Heart right ventricle (tissue), 16 donors: ENCODE results near the gene TMEM222. TPM values are rescaled to one million over a fixed set of nuclear protein-coding genes. Genes with fewer than 3 reads are reported as not detected.

ENCODE experiments used
- ATAC-seq, 8 donors: fragments of 200-7000 bp; cut with Tn5 transposase; one replicate each; pipeline ENCODE4 v1.9.1; 2020; ENCODE audit warnings: mild to moderate bottlenecking in 8 of 8, moderate library complexity in 8 of 8, moderate number of reproducible peaks in 1 of 8
- DNase-seq, 2 donors: peaks; one replicate each; pipeline ENCODE4 v3.0.0-alpha.2; 2020
- H3K27ac ChIP-seq, 10 donors: fragments of 200-600 bp; sonication (generic) in 2 of 10; one replicate each; pipeline versions ENCODE4 v1.5.0 to v1.8.0; 2020 to 2022; ENCODE audit warnings: mild to moderate bottlenecking in 3 of 10
- H3K27me3 ChIP-seq, 7 donors: fragments of 200-600 bp; one replicate each; pipeline ENCODE4 v1.8.0; 2021 to 2022; ENCODE audit warnings: mild to moderate bottlenecking in 2 of 7
- H3K36me3 ChIP-seq, 9 donors: fragments of 200-600 bp; sonication (generic) in 1 of 9; one replicate each; pipeline versions ENCODE4 v1.5.0 to v1.8.0; 2020 to 2022; ENCODE audit warnings: mild to moderate bottlenecking in 2 of 9
- H3K4me1 ChIP-seq, 9 donors: fragments of 200-600 bp; sonication (generic) in 1 of 9; one replicate each; pipeline versions ENCODE4 v1.5.0 to v1.8.0; 2020 to 2022; ENCODE audit warnings: mild to moderate bottlenecking in 4 of 9
- H3K4me3 ChIP-seq, 10 donors: fragments of 200-600 bp; sonication (generic) in 2 of 10; one replicate each; pipeline versions ENCODE4 v1.5.0 to v1.8.0; 2020 to 2022; ENCODE audit warnings: mild to moderate bottlenecking in 7 of 10, moderate library complexity in 2 of 10
- H3K9me3 ChIP-seq, 11 donors: fragments of 200-600 bp in 10 of 11; sonication (generic) in 2 of 11; one replicate each; pipeline versions ENCODE4 v1.5.0 to v1.8.0; 2013 to 2022; ENCODE audit warnings: mild to moderate bottlenecking in 2 of 11, control low read depth in 1 of 11, moderate library complexity in 1 of 11
- WGBS, 2 donors: extraction: QIAGEN DNeasy Blood & Tissue Kit; methylation state at CpG; one replicate each; pipeline ENCODE4 v1.1.7; 2013; ENCODE audit warnings: inconsistent platforms in 1 of 2; 5-methylcytosine and 5-hydroxymethylcytosine counted together
- intact Hi-C, 10 donors: fragments of 100-400 bp; cut with DNase I; formaldehyde crosslinking; loops; one replicate each; pipeline versions ENCODE4 v1.11.1 to v1.14.2; 2022
- polyA plus RNA-seq, 2 donors: library from polyadenylated mRNA; stranded (reverse); fragments of 200-250 nt; gene quantifications; one replicate each; pipeline ENCODE4 v1.2.3, GENCODE V29; 2013
- total RNA-seq, 10 donors: library from RNA; stranded (reverse); fragmentation: NEBNext Ultra II Directional in 3 of 10; extraction: Animal tissue kit (Norgen Biotek cat#: 25700) in 3 of 10; gene quantifications; one replicate each; pipeline versions ENCODE4 v1.2.1 to v1.2.4, GENCODE V29; 2021 to 2023
- TF ChIP-seq, protein P1 (sequence below), 9 donors: fragments of 200-600 bp; sonication (generic) in 2 of 9; IDR thresholded peaks; one replicate each; pipeline versions ENCODE4 v1.5.0 to v1.8.0; 2021 to 2022; ENCODE audit warnings: antibody characterized with exemption in 9 of 9, mild to moderate bottlenecking in 5 of 9, moderate library complexity in 1 of 9
- donor health status: Arrhythmogenic right ventricular cardiomyopathy.
- donor health status: ischemic (EF 13 %, LVEDD 7.1; RV severe dilation, severe dysfunction).
- donor health status: healthy with polysubstance abuse.
- donor health status: DM: no; HTN: yes; CAD: no.
- donor health status: DM: no; HTN: no; CAD: no.
- donor health status: ischemic (EF 25% LVEDD 6.9; RV normal size, moderate dysfunction).
- donor health status: ischemic (EF 25% LVEDD 5.7; RV mildly dilated, moderate dysfunction).
- donor health status: healthy.
- donor health status: DM: yes; HTN: yes; CAD: no.
- donor health status: Ischemic cardiomyopathy.
- donor health status: ischemic (EF 35%, LVEDD 5.7; RV mildly dilated, moderate dysfunction).
- donor health status: nonischemic (EF 11% LVEDD 7.7; RV severe dilation, severe dysfunction).
- donor health status: DM: yes; HTN: yes; CAD: no.
- donor health status: PGD.
- donor health status: ischemic (EF 29% LVEDD 5.4; RV normal size, mild dysfunction).
- donor health status: nonischemic (EF 23%, LVEDD 6.1; RV moderate dilation, normal function).

The TMEM222 gene
- total and polyA plus RNA-seq, 12 donors, result 24.1 to 47.2 (median 26.9) TPM

DNA sequence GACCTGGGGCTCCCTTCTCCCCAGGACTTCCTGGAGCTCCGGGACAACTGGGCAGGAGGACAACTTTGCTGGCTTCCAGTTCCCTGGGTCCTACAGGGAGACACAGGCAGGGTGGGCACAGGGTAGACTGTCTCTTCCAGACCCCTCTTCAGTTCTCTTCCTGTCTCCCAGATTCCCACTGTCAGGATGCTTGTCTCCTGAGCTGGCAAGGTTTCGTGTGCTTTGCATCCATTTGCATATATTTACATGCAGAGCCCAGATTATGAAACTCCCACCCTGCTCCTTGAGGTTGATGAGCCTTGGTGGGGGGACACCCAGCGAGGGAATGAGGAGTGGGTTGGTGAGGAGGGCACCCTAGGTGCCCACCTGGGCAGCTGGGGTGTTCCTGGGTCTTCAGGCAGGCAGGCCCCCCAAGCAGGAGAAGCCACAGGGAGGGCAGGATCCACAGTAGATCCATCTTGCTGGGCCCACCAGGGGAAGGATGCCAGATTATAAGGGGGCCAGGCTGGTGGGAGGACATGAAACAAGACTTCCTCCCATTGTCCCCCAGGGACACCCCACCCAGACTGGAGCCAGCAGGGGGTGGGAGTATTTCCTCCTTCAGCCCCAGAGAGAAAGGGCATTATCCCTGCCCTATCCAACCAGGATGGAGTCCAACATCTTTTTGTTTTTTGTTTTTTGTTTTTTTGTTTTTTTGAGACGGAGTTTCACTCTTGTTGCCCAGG is 52.6 kb downstream of the TMEM222 start, which contains the start of gene FCN3:
TSS of gene FCN3 (minus strand) at position 463 of the 725 bp plus-strand sequence. CDS start at position 457, 6 bp downstream.
- WGBS, 2 donors, result 67 to 69% methylated on average over 4 of the region's 4 CpGs
- Histone ChIP-seq H3K4me1 (peaks cover 5 to 55% (median 20%) of the 10 kb centered on the region in 9 donors), H3K9me3 (no peaks in the 10 kb centered on the region), H3K36me3 (no peaks in the 10 kb centered on the region), H3K27me3 (no peaks in the 10 kb centered on the region), H3K27ac (peak within 1 kb of the TSS; percentile 31 to 78 (median 67)), H3K4me3 (no peak within 1 kb of the TSS)
- TF ChIP-seq, protein P1, sequence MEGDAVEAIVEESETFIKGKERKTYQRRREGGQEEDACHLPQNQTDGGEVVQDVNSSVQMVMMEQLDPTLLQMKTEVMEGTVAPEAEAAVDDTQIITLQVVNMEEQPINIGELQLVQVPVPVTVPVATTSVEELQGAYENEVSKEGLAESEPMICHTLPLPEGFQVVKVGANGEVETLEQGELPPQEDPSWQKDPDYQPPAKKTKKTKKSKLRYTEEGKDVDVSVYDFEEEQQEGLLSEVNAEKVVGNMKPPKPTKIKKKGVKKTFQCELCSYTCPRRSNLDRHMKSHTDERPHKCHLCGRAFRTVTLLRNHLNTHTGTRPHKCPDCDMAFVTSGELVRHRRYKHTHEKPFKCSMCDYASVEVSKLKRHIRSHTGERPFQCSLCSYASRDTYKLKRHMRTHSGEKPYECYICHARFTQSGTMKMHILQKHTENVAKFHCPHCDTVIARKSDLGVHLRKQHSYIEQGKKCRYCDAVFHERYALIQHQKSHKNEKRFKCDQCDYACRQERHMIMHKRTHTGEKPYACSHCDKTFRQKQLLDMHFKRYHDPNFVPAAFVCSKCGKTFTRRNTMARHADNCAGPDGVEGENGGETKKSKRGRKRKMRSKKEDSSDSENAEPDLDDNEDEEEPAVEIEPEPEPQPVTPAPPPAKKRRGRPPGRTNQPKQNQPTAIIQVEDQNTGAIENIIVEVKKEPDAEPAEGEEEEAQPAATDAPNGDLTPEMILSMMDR (IDR thresholded peaks at IDR 0.05), result no peak
- DNase-seq (peak in 1 of 2 donors; percentile 59), ATAC-seq (peak; percentile 45 to 78 (median 60))
- intact Hi-C loops, result no loop called here

DNA sequence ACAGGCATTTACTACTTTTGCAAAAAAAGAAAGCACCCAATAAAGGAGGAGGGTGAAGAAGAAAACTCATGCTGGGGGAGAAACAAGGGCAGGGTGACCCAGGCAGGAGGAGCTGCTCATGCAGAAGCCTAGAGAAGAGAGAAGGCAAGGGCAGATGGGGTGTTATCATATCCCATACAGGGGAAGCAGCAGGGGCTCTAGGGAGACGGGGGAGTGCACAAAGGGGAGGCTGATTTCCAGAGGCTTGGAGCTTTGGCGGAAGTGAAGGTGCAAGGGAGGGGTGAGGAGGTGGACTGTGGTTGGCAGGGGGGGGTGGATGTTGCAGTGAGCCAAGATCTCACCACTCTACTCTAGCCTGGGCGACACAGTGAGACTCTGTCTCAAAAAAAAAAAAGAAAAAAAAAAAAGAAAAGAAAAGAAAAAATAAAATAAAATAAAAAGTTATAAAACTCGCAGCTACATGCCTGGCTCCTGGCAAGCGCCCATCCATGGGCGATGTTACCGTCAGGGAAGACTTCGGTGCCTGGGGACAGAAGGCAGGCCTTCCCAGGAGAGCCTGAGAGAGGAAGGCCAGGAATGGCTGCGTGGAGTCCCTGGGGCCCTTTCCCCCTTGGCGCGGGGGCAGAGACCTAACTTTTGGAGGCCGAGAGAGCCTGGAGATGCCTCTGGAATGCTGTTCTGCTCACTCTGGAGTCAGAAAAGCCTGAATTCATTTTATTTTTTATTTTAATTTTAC is 56.0 kb downstream of the TMEM222 start:
- 67 to 70% methylated on average over 12 of the region's 12 CpGs for WGBS, 2 donors
- Histone ChIP-seq H3K4me3 (no peak overlapping the region), H3K9me3 (no peaks in the 10 kb centered on the region), H3K27ac (peak overlapping the region in 4 of 10 donors; percentile 26 to 78 (median 51)), H3K27me3 (peaks cover 0 to 3% (median 0%) of the 10 kb centered on the region in 7 donors), H3K36me3 (no peaks in the 10 kb centered on the region), H3K4me1 (peaks cover 5 to 65% (median 17%) of the 10 kb centered on the region in 9 donors)
- no peak for ATAC-seq
- intact Hi-C loops, result no loop called here
- TF ChIP-seq, protein P1 (IDR thresholded peaks at IDR 0.05), result no peak
- DNase-seq, result no peak

DNA sequence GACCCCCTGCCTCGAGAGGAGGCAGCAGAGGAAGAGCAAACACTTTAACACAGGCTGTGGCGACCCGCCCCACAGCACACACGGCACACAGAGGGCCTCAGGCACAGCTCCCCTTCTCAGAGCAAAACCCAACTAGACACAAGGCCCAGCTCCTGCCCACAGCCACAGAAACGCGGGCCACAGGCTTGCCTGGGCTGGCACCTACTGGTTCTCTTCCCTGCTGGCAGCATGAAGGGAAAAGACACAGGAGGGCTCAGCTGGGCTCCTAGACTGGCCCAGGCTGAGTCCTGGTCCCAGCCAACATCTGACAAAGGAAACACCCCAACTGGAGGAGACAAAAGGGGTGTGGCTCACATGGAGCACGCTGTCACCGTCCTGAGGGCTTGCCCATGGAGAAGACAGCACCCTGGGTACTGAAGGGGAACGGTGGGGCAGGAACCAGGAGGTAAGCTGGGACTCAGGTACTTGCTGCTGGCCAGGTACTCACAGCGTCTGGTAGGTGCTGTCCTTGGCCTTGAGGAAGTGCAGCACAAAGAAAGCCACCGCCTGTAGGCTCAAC is 57.7 kb downstream of the TMEM222 start:
- 80 to 86% methylated on average over 11 of the region's 11 CpGs for WGBS, 2 donors
- Histone ChIP-seq H3K27ac (no peak overlapping the region), H3K4me3 (no peak overlapping the region), H3K27me3 (peaks cover 0 to 9% (median 0%) of the 10 kb centered on the region in 7 donors), H3K9me3 (no peaks in the 10 kb centered on the region), H3K4me1 (peaks cover 0 to 52% (median 17%) of the 10 kb centered on the region in 9 donors), H3K36me3 (no peaks in the 10 kb centered on the region)
- ATAC-seq (no peak), DNase-seq (no peak)
- intact Hi-C loops, result loop anchor here in 3 of 10 donors (5.0 to 10.0 kb wide), 3 partner anchors 77 to 275 kb away; no protein-coding TSS in a partner anchor
- TF ChIP-seq, protein P1 (IDR thresholded peaks at IDR 0.05), result no peak

DNA sequence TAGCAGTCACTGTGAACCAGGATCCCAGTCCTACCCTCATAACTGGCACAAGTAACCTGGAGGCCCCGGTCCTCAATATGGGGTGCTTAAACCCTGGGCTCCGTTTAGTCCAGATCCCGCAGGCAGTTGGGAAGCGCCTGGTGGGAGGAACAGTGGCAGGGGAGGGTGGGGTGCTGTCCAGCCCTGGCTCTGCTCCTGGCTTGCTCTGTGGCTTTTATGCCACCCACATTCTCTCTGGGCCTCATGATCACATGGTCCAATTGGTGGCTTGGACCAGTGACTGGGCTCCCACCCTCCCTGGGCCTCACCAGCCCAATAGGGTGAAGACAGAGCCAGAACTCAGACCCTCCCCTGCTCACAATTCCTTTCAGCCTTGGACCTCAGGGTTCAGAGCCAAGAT is 58.3 kb downstream of the TMEM222 start:
- ATAC-seq (no peak), DNase-seq (no peak)
- Histone ChIP-seq H3K27ac (no peak overlapping the region), H3K4me1 (peaks cover 0 to 46% (median 17%) of the 10 kb centered on the region in 9 donors), H3K36me3 (no peaks in the 10 kb centered on the region), H3K9me3 (no peaks in the 10 kb centered on the region), H3K4me3 (no peak overlapping the region), H3K27me3 (peaks cover 0 to 9% (median 0%) of the 10 kb centered on the region in 7 donors)
- WGBS, 2 donors, result 84 to 91% methylated on average over 4 of the region's 4 CpGs
- intact Hi-C loops, result loop anchor here in 3 of 10 donors (5.0 to 10.0 kb wide), 3 partner anchors 78 to 275 kb away; no protein-coding TSS in a partner anchor
- TF ChIP-seq, protein P1 (IDR thresholded peaks at IDR 0.05), result no peak
